HCT116 (cell line): Measurements from ENCODE around the gene UBE2O. TPM values are rescaled to one million over a fixed set of nuclear protein-coding genes. Genes with fewer than 3 reads are reported as not detected.

Experiments
- ATAC-seq: fragments of 200-7000 bp; cut with Tn5 transposase; 2 replicates; pipeline ENCODE4 v1.9.1; 2020; ENCODE audit warnings: mild to moderate bottlenecking, moderate library complexity
- BruUV-seq: library from RNA; stranded (reverse); fragments of 400-500 nt; replicated peaks from 2 replicates; lab custom pipeline; 2021; lab: Mats Ljungman, UMichigan
- CTCF ChIA-PET: fragments of 300-600 bp; sonication (Branson Sonifier 250); formaldehyde crosslinking; loops from one replicate; lab custom pipeline; 2021; ENCODE audit warnings: antibody characterized with exemption; lab: Charles Lee
- POLR2A ChIA-PET: fragments of 300-600, 350-600 bp; sonication (Branson Sonifier 250); formaldehyde crosslinking; loops from one replicate; lab custom pipeline; 2021; ENCODE audit warnings: antibody characterized with exemption; lab: Charles Lee
- RAD21 ChIA-PET, 2 experiments: fragments of 300-600 bp; sonication (Branson Sonifier 250); formaldehyde crosslinking; loops; one replicate each; lab custom pipeline; 2023; ENCODE audit warnings: low total read pairs in 2 of 2; ENCODE audit not compliant: uncharacterized antibody in 2 of 2, unreplicated experiment in 2 of 2, low non-redundant PET in 1 of 2; lab: Charles Lee
- DNase-seq: peaks from one replicate; pipeline ENCODE4 v3.0.0-alpha.2; 2010; ENCODE audit warnings: low read depth, low spot score
- H2AFZ ChIP-seq: fragments of 200-600 bp; shearing (Covaris generic), sonication (generic); 2 replicates; pipeline ENCODE4 v1.6.1; 2017; ENCODE audit warnings: low read depth, mixed run types, mixed read lengths, antibody characterized with exemption, low read length; ENCODE audit not compliant: poor library complexity, severe bottlenecking
- H3K27ac ChIP-seq: 2 replicates; pipeline ENCODE4 v1.5.1; 2012; ENCODE audit warnings: low read depth, low read length
- H3K27me3 ChIP-seq: fragments of 200-600 bp; sonication (generic); 2 replicates; pipeline ENCODE4 v1.6.1; 2016; ENCODE audit warnings: mixed run types, low read length, mixed read lengths; ENCODE audit not compliant: insufficient read depth
- H3K36me3 ChIP-seq, 2 experiments: fragments of 200-500 bp in 1 of 2; fragments of 200-600 bp in 1 of 2; sonication (Bioruptor generic) in 1 of 2; sonication (generic) in 1 of 2; 2 replicates each; pipeline versions ENCODE4 v1.5.1 to v1.6.1; 2014 to 2016; ENCODE audit warnings: low read length in 2 of 2, inconsistent platforms in 1 of 2, mixed read lengths in 1 of 2, mixed run types in 1 of 2; ENCODE audit not compliant: insufficient read depth in 2 of 2, control insufficient read depth in 1 of 2
- H3K4me1 ChIP-seq, 2 experiments: fragments of 200-600 bp in 1 of 2; sonication (generic) in 1 of 2; 2 replicates each; pipeline versions ENCODE4 v1.5.1 to v1.6.1; 2012 to 2017; ENCODE audit warnings: low read length in 2 of 2, inconsistent platforms in 1 of 2, mild to moderate bottlenecking in 1 of 2, mixed read lengths in 1 of 2, mixed run types in 1 of 2, moderate library complexity in 1 of 2; ENCODE audit not compliant: insufficient read depth in 2 of 2, control insufficient read depth in 1 of 2
- H3K4me2 ChIP-seq: fragments of 200-600 bp; sonication (generic); 2 replicates; pipeline ENCODE4 v1.6.1; 2017; ENCODE audit warnings: mixed run types, low read length, mixed read lengths
- H3K4me3 ChIP-seq, 2 experiments: fragments of 200-600 bp in 1 of 2; sonication (generic) in 1 of 2; replicated peaks in 1 of 2; 2 replicates each; pipeline ENCODE4 v1.5.1; 2011 to 2016; ENCODE audit warnings: low read length in 2 of 2, control low read depth in 1 of 2, low read depth in 1 of 2, mild to moderate bottlenecking in 1 of 2, mixed read lengths in 1 of 2, mixed run types in 1 of 2
- H3K79me2 ChIP-seq: fragments of 200-600 bp; sonication (generic); 2 replicates; pipeline ENCODE4 v1.6.1; 2017; ENCODE audit warnings: mild to moderate bottlenecking, mixed run types, low read length, moderate library complexity, mixed read lengths; ENCODE audit not compliant: insufficient read depth
- H3K9ac ChIP-seq: fragments of 200-600 bp; sonication (generic); 2 replicates; pipeline ENCODE4 v1.6.1; 2016; ENCODE audit warnings: low read length, mixed read lengths
- H3K9me2 ChIP-seq: fragments of 200-600 bp; sonication (generic), shearing (Covaris generic); 2 replicates; pipeline ENCODE4 v1.6.1; 2017; ENCODE audit warnings: mixed run types, mild to moderate bottlenecking, moderate library complexity; ENCODE audit not compliant: insufficient read depth
- H3K9me3 ChIP-seq, 2 experiments: fragments of 200-500 bp in 1 of 2; fragments of 200-600 bp in 1 of 2; sonication (Bioruptor generic) in 1 of 2; sonication (generic) in 1 of 2; 2 replicates each; pipeline ENCODE4 v1.6.1; 2014 to 2017; ENCODE audit warnings: low read length in 2 of 2, mixed read lengths in 2 of 2, inconsistent platforms in 1 of 2, low read depth in 1 of 2, mild to moderate bottlenecking in 1 of 2, mixed run types in 1 of 2, moderate library complexity in 1 of 2; ENCODE audit not compliant: control insufficient read depth in 1 of 2, insufficient read depth in 1 of 2
- H4K20me1 ChIP-seq: fragments of 200-600 bp; sonication (generic), shearing (Covaris generic); 2 replicates; pipeline ENCODE4 v1.6.1; 2017; ENCODE audit warnings: mixed run types, mild to moderate bottlenecking, moderate library complexity; ENCODE audit not compliant: insufficient read depth
- CBX3 ChIP-seq: IDR thresholded peaks from 2 replicates; pipeline ENCODE4 v1.6.1; 2012; ENCODE audit warnings: low read depth
- EZH2 ChIP-seq: fragments of 200-600 bp; sonication (generic); IDR thresholded peaks from 2 replicates; pipeline ENCODE4 v1.6.1; 2017; ENCODE audit warnings: antibody characterized with exemption, mixed run types
- FOSL1 ChIP-seq: IDR thresholded peaks from 2 replicates; pipeline ENCODE4 v1.6.1; 2012; ENCODE audit warnings: low read depth
- JUND ChIP-seq: IDR thresholded peaks from 2 replicates; pipeline ENCODE4 v1.6.1; 2012
- MAX ChIP-seq: IDR thresholded peaks from 2 replicates; pipeline ENCODE4 v1.6.1; 2012
- RAD21 ChIP-seq: IDR thresholded peaks from 2 replicates; pipeline ENCODE4 v1.6.1; 2012; ENCODE audit warnings: low read depth, mild to moderate bottlenecking
- SIN3A ChIP-seq: IDR thresholded peaks from 2 replicates; pipeline ENCODE4 v1.6.1; 2012; ENCODE audit warnings: low read depth
- TCF7L2 ChIP-seq: IDR thresholded peaks from 2 replicates; pipeline ENCODE4 v1.7.0; 2011; ENCODE audit warnings: borderline replicate concordance, inconsistent platforms; ENCODE audit not compliant: insufficient read depth, insufficient read length; ENCODE audit errors: extremely low read depth
- YY1 ChIP-seq: IDR thresholded peaks from 2 replicates; pipeline ENCODE4 v1.6.1; 2011; ENCODE audit warnings: low read length, low read depth, moderate library complexity, mild to moderate bottlenecking; ENCODE audit not compliant: insufficient replicate concordance; ENCODE audit errors: extremely low read depth
- ZFX ChIP-seq: fragments of 450-650 bp; IDR thresholded peaks from 2 replicates; pipeline ENCODE4 v1.6.1; 2017
- ZNF274 ChIP-seq: fragments of 200-500 bp; sonication (Bioruptor generic); IDR thresholded peaks from 2 replicates; pipeline ENCODE4 v1.6.1; 2014; ENCODE audit warnings: mild to moderate bottlenecking, low read depth, low read length, inconsistent platforms
- intact Hi-C: fragments of 100-400 bp; cut with micrococcal nuclease; formaldehyde crosslinking; loops from 2 replicates; pipeline ENCODE4 v1.10.0; 2022
- total RNA-seq: library from RNA; stranded (reverse); gene quantifications from one replicate; pipeline ENCODE4 v1.2.1, GENCODE V29; 2021; ENCODE audit not compliant: unreplicated experiment
- TF ChIP-seq, protein P1 (sequence below), 3 experiments: fragments of 200-600 bp in 1 of 3; sonication (generic) in 1 of 3; IDR thresholded peaks in 2 of 3; conservative IDR thresholded peaks in 1 of 3; 2 replicates each; pipeline ENCODE4 v1.5.1; 2012 to 2017; ENCODE audit warnings: low read depth in 2 of 3, low read length in 2 of 3, antibody characterized with exemption in 1 of 3, borderline replicate concordance in 1 of 3, control low read depth in 1 of 3, mild to moderate bottlenecking in 1 of 3, mixed read lengths in 1 of 3, mixed run types in 1 of 3, moderate library complexity in 1 of 3; ENCODE audit not compliant: insufficient read depth in 1 of 3

Gene UBE2O
- total RNA-seq, 1 experiment from 2014 or later = 59.1 TPM

GRCh38 chr17:76408037-76408849 is 44.7 kb downstream of the UBE2O start:
- Histone ChIP-seq H3K4me3 (no peak overlapping the region), H3K79me2 (peaks cover 61% of the 10 kb centered on the region), H3K4me2 (no peak overlapping the region), H3K4me1 (peaks cover 0 to 5% of the 10 kb centered on the region in 2 experiments; a peak in 2 of 4 replicates), H2AFZ (no peak overlapping the region), H3K27ac (no peak overlapping the region), H3K9me3 (no peaks in the 10 kb centered on the region), H3K9ac (no peak overlapping the region), H3K36me3 (peaks cover 9 to 18% of the 10 kb centered on the region in 2 experiments; a peak in 3 of 4 replicates), H3K9me2 (no peaks in the 10 kb centered on the region), H4K20me1 (peaks cover 13% of the 10 kb centered on the region; the same call in 1 of the 2 replicates), H3K27me3 (no peaks in the 10 kb centered on the region)
- TF ChIP-seq ZFX (no peak), ZNF274 (no peak), CBX3 (no peak), EZH2 (no peak), SIN3A (no peak), JUND (no peak), TCF7L2 (no peak), FOSL1 (no peak), RAD21 (peak; percentile 93), MAX (no peak), YY1 (peak; percentile 10)
- TF ChIP-seq, protein P1, sequence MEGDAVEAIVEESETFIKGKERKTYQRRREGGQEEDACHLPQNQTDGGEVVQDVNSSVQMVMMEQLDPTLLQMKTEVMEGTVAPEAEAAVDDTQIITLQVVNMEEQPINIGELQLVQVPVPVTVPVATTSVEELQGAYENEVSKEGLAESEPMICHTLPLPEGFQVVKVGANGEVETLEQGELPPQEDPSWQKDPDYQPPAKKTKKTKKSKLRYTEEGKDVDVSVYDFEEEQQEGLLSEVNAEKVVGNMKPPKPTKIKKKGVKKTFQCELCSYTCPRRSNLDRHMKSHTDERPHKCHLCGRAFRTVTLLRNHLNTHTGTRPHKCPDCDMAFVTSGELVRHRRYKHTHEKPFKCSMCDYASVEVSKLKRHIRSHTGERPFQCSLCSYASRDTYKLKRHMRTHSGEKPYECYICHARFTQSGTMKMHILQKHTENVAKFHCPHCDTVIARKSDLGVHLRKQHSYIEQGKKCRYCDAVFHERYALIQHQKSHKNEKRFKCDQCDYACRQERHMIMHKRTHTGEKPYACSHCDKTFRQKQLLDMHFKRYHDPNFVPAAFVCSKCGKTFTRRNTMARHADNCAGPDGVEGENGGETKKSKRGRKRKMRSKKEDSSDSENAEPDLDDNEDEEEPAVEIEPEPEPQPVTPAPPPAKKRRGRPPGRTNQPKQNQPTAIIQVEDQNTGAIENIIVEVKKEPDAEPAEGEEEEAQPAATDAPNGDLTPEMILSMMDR (IDR thresholded peaks at IDR 0.05 in 2 of 3, conservative IDR thresholded peaks at IDR 0.05 in 1 of 3; ENCODE audit: borderline replicate concordance in 1 of 3, insufficient read depth in 1 of 3, low read depth in 2 of 3, low read length in 2 of 3) = peak; percentile 94 to 100 (median 100)
- DNase-seq (peak; percentile 42), ATAC-seq (peak; percentile 92)
- no TSS peak for BruUV-seq
- ChIA-PET CTCF (interaction anchor here (0.9 to 1.8 kb wide), 14 partner anchors 10 to 216 kb away, joined by 3 to 41 read pairs (median 4); partner anchors contain the start of gene PRPSAP1), POLR2A (interaction anchor here (1.4 kb wide), 1 partner anchor 98 kb away, joined by 4 read pairs; no protein-coding TSS in a partner anchor), RAD21 (interaction anchor here (0.9 to 1.5 kb wide), 4 partner anchors 51 to 54 kb away, joined by 3 to 9 read pairs (median 3); partner anchors contain the start of gene PRPSAP1 (in 1 of the 2))
- intact Hi-C loops = loop anchor here (1.0 kb wide), 2 partner anchors 50 to 98 kb away; no protein-coding TSS in a partner anchor
